ENCODE data around the gene STXBP6. TPM values are rescaled to one million over a fixed set of nuclear protein-coding genes. Genes with fewer than 3 reads are reported as not detected.

Gene STXBP6
- total and polyA plus RNA-seq, 10 of the 15 experiments (the other 5 are each of a cell fraction or from before 2014, with no cell fraction given) = 1.2 to 47.3 (median 1.9) TPM

DNA sequence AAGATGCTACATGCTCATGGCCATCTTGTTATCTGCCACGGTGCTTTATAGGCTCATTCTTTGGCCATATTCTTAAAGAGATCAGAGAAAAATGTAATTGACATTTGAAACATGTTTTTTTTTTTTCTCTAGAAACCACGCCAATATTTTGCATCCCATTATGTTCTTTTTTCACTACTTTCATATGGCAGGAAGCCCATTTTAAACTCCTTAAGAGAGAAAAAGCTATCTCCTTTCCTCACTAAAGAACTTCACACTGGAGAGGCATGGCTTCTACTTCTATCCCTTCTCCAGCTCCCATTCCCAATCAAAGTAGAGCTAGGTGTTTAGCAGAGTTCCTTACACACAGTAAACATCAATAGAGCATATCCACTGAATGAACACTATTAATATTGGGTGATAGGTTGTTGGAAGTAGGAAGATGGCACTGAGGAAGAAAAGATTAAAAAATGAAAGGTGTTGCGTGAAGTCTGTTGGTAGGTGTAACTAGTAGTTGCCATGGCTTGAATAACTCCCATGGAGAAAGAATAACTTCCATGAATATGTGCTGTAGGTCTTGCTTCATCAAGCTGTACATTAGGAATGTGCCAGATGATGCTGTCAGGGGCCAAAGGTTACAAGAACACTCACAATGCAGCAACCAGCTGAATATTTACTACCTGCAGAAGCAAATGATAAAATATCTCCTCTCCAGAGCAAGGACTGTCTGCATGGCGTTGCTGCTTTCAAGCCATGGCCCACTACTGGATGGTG, 178.8 kb downstream of the STXBP6 start (continued):
- TF ChIP-seq SUZ12 (IDR thresholded peaks at IDR 0.05; ENCODE audit: unreplicated experiment) = no peak
- no peak for TF ChIP-seq TCF7 (IDR thresholded peaks at IDR 0.05; ENCODE audit: borderline replicate concordance)

DNA sequence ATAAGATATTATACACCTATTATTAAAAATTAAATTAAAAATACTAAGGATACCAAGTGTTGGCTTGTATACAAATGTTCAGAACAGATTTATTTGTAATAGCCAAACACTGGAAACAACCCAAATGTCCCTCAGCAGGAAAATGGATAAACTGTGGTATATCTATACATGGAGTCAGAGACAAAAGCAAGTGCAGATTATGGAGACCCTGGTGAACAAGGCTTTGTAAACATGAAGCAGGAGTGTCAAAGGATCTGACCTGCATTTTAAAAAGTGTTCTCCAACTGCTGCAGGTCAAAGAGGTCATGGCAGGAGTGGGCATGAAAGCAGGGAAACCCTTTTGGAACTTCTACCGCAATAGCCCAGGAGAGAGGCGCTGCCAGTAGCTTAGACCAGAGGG, 181.6 kb downstream of the STXBP6 start:
- RAD21 ChIA-PET (ENCODE audit: unreplicated experiment) = no interaction called here
- ATAC-seq (no peak), DNase-seq (ENCODE audit: low read depth, low spot score) (no peak), FAIRE-seq (no peak)
- SMC1A ChIA-PET (ENCODE audit: uncharacterized antibody, unreplicated experiment) = interaction anchor here (0.9 to 3.1 kb wide), 7 partner anchors 8 to 117 kb away, joined by 3 to 14 read pairs (median 3); no protein-coding TSS in a partner anchor
- POLR2A ChIA-PET = no interaction called here
- Histone ChIP-seq H3K36me3 (ENCODE audit: control insufficient read depth in 2 of 2, insufficient read depth in 2 of 2, low read length in 1 of 2) (no peaks in the 10 kb centered on the region), H3K79me2 (ENCODE audit: control insufficient read depth, insufficient read depth, low read length) (no peaks in the 10 kb centered on the region), H3K4me3 (no peak overlapping the region), H3K27ac (ENCODE audit: control insufficient read depth, insufficient read depth) (no peak overlapping the region), H3K4me2 (ENCODE audit: control insufficient read depth, insufficient read depth) (no peak overlapping the region), H4K20me1 (ENCODE audit: control insufficient read depth, insufficient read depth) (no peaks in the 10 kb centered on the region), H3K9ac (ENCODE audit: control insufficient read depth, insufficient read depth, low read length) (no peak overlapping the region), H3K4me1 (ENCODE audit: control insufficient read depth, insufficient read depth, low read length) (no peaks in the 10 kb centered on the region), H3K9me3 (replicated peaks; ENCODE audit: control insufficient read depth, insufficient read depth, low read length) (no peaks in the 10 kb centered on the region), H2AFZ (ENCODE audit: control insufficient read depth, low read depth, low read length) (no peak overlapping the region), H3K27me3 (replicated peaks in 1 of 2; ENCODE audit: control insufficient read depth in 2 of 2, insufficient read depth in 2 of 2, low read length in 1 of 2) (no peaks in the 10 kb centered on the region)
- in situ Hi-C loops (cut with MboI) (no loop called here), intact Hi-C loops (cut with micrococcal nuclease; ENCODE audit: unreplicated experiment) (no loop called here)
- CTCF ChIA-PET = interaction anchor here (0.9 to 2.2 kb wide), 3 partner anchors 8 to 63 kb away, joined by 3 to 6 read pairs (median 3); no protein-coding TSS in a partner anchor
- TF ChIP-seq, protein P1, sequence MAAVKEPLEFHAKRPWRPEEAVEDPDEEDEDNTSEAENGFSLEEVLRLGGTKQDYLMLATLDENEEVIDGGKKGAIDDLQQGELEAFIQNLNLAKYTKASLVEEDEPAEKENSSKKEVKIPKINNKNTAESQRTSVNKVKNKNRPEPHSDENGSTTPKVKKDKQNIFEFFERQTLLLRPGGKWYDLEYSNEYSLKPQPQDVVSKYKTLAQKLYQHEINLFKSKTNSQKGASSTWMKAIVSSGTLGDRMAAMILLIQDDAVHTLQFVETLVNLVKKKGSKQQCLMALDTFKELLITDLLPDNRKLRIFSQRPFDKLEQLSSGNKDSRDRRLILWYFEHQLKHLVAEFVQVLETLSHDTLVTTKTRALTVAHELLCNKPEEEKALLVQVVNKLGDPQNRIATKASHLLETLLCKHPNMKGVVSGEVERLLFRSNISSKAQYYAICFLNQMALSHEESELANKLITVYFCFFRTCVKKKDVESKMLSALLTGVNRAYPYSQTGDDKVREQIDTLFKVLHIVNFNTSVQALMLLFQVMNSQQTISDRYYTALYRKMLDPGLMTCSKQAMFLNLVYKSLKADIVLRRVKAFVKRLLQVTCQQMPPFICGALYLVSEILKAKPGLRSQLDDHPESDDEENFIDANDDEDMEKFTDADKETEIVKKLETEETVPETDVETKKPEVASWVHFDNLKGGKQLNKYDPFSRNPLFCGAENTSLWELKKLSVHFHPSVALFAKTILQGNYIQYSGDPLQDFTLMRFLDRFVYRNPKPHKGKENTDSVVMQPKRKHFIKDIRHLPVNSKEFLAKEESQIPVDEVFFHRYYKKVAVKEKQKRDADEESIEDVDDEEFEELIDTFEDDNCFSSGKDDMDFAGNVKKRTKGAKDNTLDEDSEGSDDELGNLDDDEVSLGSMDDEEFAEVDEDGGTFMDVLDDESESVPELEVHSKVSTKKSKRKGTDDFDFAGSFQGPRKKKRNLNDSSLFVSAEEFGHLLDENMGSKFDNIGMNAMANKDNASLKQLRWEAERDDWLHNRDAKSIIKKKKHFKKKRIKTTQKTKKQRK (IDR thresholded peaks at IDR 0.05; ENCODE audit: low read depth, low read length) = no peak
- TF ChIP-seq NFYB (IDR thresholded peaks at IDR 0.05; ENCODE audit: insufficient read depth, low read depth, low read length) = no peak
- TF ChIP-seq KDM1A (IDR thresholded peaks at IDR 0.05; ENCODE audit: borderline replicate concordance) = no peak
- TF ChIP-seq, protein P2, sequence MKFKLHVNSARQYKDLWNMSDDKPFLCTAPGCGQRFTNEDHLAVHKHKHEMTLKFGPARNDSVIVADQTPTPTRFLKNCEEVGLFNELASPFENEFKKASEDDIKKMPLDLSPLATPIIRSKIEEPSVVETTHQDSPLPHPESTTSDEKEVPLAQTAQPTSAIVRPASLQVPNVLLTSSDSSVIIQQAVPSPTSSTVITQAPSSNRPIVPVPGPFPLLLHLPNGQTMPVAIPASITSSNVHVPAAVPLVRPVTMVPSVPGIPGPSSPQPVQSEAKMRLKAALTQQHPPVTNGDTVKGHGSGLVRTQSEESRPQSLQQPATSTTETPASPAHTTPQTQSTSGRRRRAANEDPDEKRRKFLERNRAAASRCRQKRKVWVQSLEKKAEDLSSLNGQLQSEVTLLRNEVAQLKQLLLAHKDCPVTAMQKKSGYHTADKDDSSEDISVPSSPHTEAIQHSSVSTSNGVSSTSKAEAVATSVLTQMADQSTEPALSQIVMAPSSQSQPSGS (IDR thresholded peaks at IDR 0.05; ENCODE audit: low read length) = no peak
- no peak for TF ChIP-seq MEF2A (IDR thresholded peaks at IDR 0.05; ENCODE audit: insufficient read depth, low read depth, low read length)
- no peak for TF ChIP-seq MTA2 (IDR thresholded peaks at IDR 0.05; ENCODE audit: low read depth)
- TF ChIP-seq RUNX3 (IDR thresholded peaks at IDR 0.05; ENCODE audit: low read length) = no peak
- no peak for TF ChIP-seq TCF3 (IDR thresholded peaks at IDR 0.05; ENCODE audit: borderline replicate concordance, insufficient read depth, low read depth, low read length)
- no peak for TF ChIP-seq MTA3 (IDR thresholded peaks at IDR 0.05; ENCODE audit: borderline replicate concordance, low read length)
- TF ChIP-seq, protein P3, sequence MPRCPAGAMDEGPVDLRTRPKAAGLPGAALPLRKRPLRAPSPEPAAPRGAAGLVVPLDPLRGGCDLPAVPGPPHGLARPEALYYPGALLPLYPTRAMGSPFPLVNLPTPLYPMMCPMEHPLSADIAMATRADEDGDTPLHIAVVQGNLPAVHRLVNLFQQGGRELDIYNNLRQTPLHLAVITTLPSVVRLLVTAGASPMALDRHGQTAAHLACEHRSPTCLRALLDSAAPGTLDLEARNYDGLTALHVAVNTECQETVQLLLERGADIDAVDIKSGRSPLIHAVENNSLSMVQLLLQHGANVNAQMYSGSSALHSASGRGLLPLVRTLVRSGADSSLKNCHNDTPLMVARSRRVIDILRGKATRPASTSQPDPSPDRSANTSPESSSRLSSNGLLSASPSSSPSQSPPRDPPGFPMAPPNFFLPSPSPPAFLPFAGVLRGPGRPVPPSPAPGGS (IDR thresholded peaks at IDR 0.05; ENCODE audit: borderline replicate concordance, insufficient read depth, low read depth, low read length, poor library complexity, severe bottlenecking) = no peak
- no peak for TF ChIP-seq SUPT20H (IDR thresholded peaks at IDR 0.05; ENCODE audit: borderline replicate concordance, control insufficient read depth, low read depth, low read length)
- no peak for TF ChIP-seq PAX5 (IDR thresholded peaks at IDR 0.05; ENCODE audit: borderline replicate concordance, low read depth, low read length)
- TF ChIP-seq NFIC (IDR thresholded peaks at IDR 0.05; ENCODE audit: low read depth, low read length) = no peak
- no TSS peak for BruUV-seq (replicated peaks)
- 91% methylated on average over 2 of the region's 2 CpGs for whole genome bisulfite sequencing (ENCODE audit: insufficient coverage, insufficient replicate concordance, low lambda C conversion rate, missing lambda C conversion rate)
